Right cardiac atrium (tissue), 5 donors: ENCODE measurements around the gene DLX6. TPM values are rescaled to one million over a fixed set of nuclear protein-coding genes. Genes with fewer than 3 reads are reported as not detected.
A peak's percentile ranks its signal among the peaks of the same experiment; 100 is the strongest.

Experiments used
- ATAC-seq, 2 donors: fragments of 200-7000 bp; cut with Tn5 transposase; one replicate each; pipeline versions ENCODE4 v1.8.0 to v1.9.1; 2020; ENCODE audit warnings: moderate library complexity in 2 of 2, mild to moderate bottlenecking in 1 of 2
- DNase-seq, 3 donors: peaks; one replicate each; pipeline ENCODE4 v3.0.0-alpha.2; 2020
- H3K27ac ChIP-seq: one replicate; pipeline ENCODE4 v1.5.1; 2013; ENCODE audit warnings: mild to moderate bottlenecking, low read length, control low read depth, moderate library complexity
- H3K27me3 ChIP-seq: one replicate; pipeline ENCODE4 v1.6.1; 2013; ENCODE audit not compliant: control insufficient read depth, insufficient read depth
- H3K4me1 ChIP-seq: one replicate; pipeline ENCODE4 v1.6.1; 2013; ENCODE audit warnings: low read length; ENCODE audit not compliant: control insufficient read depth, insufficient read depth
- H3K4me3 ChIP-seq: one replicate; pipeline ENCODE4 v1.5.1; 2013; ENCODE audit warnings: low read length, control low read depth
- H3K9me3 ChIP-seq: one replicate; pipeline ENCODE4 v1.6.1; 2013; ENCODE audit warnings: low read length; ENCODE audit not compliant: control insufficient read depth
- WGBS: extraction: QIAGEN DNeasy Blood & Tissue Kit; methylation state at CpG from one replicate; pipeline ENCODE4 v1.1.7; 2013; 5-methylcytosine and 5-hydroxymethylcytosine counted together
- intact Hi-C, 4 donors: fragments of 100-400 bp; cut with DNase I; formaldehyde crosslinking; loops; one replicate each; pipeline versions ENCODE4 v1.11.0 to v1.14.0; 2022 to 2023
- polyA plus RNA-seq: library from polyadenylated mRNA; stranded (reverse); fragments of 200-250 nt; gene quantifications from one replicate; pipeline ENCODE4 v1.2.3, GENCODE V29; 2013
- total RNA-seq, 4 donors: library from RNA; stranded (reverse); fragmentation: NEBNext Ultra II Directional; extraction: Animal tissue kit (Norgen Biotek cat#: 25700); gene quantifications; one replicate each; pipeline ENCODE4 v1.2.1, GENCODE V29; 2021
- donor health status: healthy with polysubstance abuse.
- donor health status: DM: no; HTN: yes; CAD: no.
- donor health status: DM: no; HTN: no; CAD: no.
- donor health status: DM: no; HTN: yes; CAD: no; lungs with severe emphysema.
- donor health status: DM: yes; HTN: yes; CAD: no.

Gene DLX6
- total and polyA plus RNA-seq, 5 donors = not detected

- ATAC-seq (no peak), DNase-seq (no peak)
- intact Hi-C loops = no loop called here
- H3K27ac ChIP-seq = no peak overlapping the region
- H3K4me1 ChIP-seq = no peaks in the 10 kb centered on the region
- H3K9me3 ChIP-seq = no peaks in the 10 kb centered on the region
- WGBS = 4% methylated on average over 14 of the region's 14 CpGs
- H3K27me3 ChIP-seq = peaks cover 3% of the 10 kb centered on the region
- no peak overlapping the region for H3K4me3 ChIP-seq
These were observed 8.3 kb upstream of the DLX6 start for GRCh38 chr7:96996958-96997511.

- no peaks in the 10 kb centered on the region for H3K9me3 ChIP-seq
- DNase-seq = no peak
- no peak overlapping the region for H3K4me3 ChIP-seq
- ATAC-seq = no peak
- intact Hi-C loops = no loop called here
- H3K27me3 ChIP-seq = peaks cover 3% of the 10 kb centered on the region
- H3K27ac ChIP-seq = no peak overlapping the region
- H3K4me1 ChIP-seq = no peaks in the 10 kb centered on the region
- 5% methylated on average over 23 of the region's 23 CpGs for WGBS
These were observed 7.8 kb upstream of the DLX6 start for GRCh38 chr7:96997512-96998032.

DNA sequence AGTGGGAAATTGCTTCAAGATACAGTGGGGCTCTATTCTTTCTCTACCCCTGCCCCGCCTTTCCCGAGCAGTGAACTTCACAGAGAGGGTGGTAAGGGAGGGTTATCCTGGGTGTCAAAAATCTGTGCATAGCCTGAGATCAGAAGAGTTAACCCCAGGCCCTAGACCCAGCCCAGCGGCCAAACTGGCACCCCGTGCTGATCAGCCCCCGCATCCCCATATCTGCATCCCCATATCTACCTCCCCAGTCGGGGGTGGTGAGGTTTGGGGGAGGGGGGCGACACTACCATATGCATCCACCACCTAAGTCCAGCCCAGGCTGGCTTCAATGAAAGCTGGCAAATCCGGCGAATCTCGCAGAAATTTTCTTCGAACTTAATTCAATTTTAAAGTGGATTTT, 7.0 kb upstream of the DLX6 start:
- ATAC-seq (no peak), DNase-seq (no peak)
- H3K9me3 ChIP-seq = no peaks in the 10 kb centered on the region
- 3% methylated on average over 11 of the region's 11 CpGs for WGBS
- intact Hi-C loops = no loop called here
- H3K4me1 ChIP-seq = no peaks in the 10 kb centered on the region
- H3K4me3 ChIP-seq = no peak overlapping the region
- no peak overlapping the region for H3K27ac ChIP-seq
- peaks cover 3% of the 10 kb centered on the region for H3K27me3 ChIP-seq

GRCh38 chr7:96998744-96999143, 6.6 kb upstream of the DLX6 start:
- Histone ChIP-seq H3K4me1 (no peaks in the 10 kb centered on the region), H3K9me3 (no peaks in the 10 kb centered on the region), H3K4me3 (no peak overlapping the region), H3K27me3 (peaks cover 3% of the 10 kb centered on the region), H3K27ac (no peak overlapping the region)
- no peak for DNase-seq
- intact Hi-C loops = no loop called here
- ATAC-seq = no peak
- WGBS = 5% methylated on average over 14 of the region's 14 CpGs

DNA sequence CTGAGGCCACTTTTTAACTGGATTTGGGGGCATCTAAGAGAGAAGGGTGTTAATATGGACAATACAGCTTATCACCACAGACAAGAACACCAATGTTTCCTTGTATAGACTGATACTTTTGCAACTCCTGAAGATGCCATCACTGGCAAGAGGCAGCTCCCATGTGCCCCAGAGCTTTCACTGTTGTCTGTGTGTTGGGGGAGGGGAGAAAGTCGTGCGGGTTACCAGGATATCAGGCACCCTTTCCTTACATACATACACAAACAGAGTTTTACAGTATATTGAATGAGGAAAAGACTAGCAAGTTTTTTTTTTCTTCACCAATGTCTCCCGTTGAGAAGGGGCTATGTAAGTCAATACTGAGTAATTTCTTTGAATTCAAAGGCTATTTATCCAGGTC, 4.1 kb upstream of the DLX6 start:
- ATAC-seq (no peak), DNase-seq (no peak)
- Histone ChIP-seq H3K27me3 (peaks cover 3% of the 10 kb centered on the region), H3K4me1 (no peaks in the 10 kb centered on the region), H3K27ac (no peak overlapping the region), H3K9me3 (no peaks in the 10 kb centered on the region), H3K4me3 (no peak overlapping the region)
- intact Hi-C loops = no loop called here
- WGBS = 21% methylated on average over 3 of the region's 3 CpGs

DNA sequence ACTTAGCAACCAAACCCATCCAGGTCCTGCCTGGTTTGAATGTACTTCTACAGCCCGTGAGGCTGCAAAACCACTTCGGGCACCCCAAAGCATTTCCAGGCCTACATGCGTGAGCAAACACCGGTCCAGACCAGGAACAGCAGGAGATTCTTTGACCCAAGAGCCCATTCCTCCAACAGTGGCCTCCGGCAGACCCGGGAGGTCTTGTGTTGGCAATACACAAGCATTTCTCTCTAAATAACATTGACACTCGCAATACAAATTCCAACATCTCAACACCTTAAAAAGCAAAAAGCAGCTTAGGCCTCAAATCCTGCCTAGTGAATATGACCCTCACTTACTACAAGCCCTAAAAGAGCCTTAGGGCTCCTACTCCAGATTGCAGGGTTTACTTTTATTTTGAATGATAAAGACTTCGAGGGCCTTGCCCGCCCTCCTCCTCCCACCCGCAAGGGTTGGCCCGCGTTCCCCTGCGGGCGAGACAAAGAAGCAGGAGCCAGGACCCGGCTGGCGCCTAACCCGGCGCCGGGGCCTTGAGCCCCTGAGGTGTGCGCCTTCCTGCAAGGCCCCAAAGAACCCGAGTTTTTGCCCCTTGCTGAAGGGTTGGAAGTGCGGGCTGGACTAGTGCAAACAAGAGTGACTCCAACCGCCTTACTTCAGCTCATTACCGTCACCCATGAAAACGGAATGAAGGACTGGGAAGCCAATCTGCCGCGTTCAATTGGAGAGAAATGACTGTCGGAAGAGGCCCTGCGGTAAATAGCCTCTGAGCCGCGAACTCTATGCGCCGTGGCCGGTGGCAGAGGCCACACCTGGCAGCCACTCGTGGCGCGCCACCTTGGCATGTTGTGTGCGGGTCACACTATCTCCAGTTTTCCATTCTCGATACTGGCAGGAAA, 3.4 kb upstream of the DLX6 start:
- ATAC-seq = no peak
- no peak overlapping the region for H3K4me3 ChIP-seq
- no peaks in the 10 kb centered on the region for H3K9me3 ChIP-seq
- no peak for DNase-seq
- 25% methylated on average over 39 of the region's 39 CpGs for WGBS
- intact Hi-C loops = no loop called here
- no peak overlapping the region for H3K27ac ChIP-seq
- H3K4me1 ChIP-seq = no peaks in the 10 kb centered on the region
- H3K27me3 ChIP-seq = peaks cover 3% of the 10 kb centered on the region

- WGBS = 11% methylated on average over 22 of the region's 22 CpGs
- peaks cover 3% of the 10 kb centered on the region for H3K27me3 ChIP-seq
These were observed 2.6 kb upstream of the DLX6 start for GRCh38 chr7:97002555-97003261.

GRCh38 chr7:97003262-97004246, 1.8 kb upstream of the DLX6 start:
- ATAC-seq (no peak), DNase-seq (peak in 1 of 3 donors; percentile 44)
- intact Hi-C loops = no loop called here
- Histone ChIP-seq H3K27me3 (peaks cover 3% of the 10 kb centered on the region), H3K4me3 (no peak overlapping the region), H3K4me1 (no peaks in the 10 kb centered on the region), H3K27ac (no peak overlapping the region), H3K9me3 (no peaks in the 10 kb centered on the region)
- WGBS = 6% methylated on average over 49 of the region's 49 CpGs

More at GRCh38 chr7:97002555-97003261, 2.6 kb upstream of the DLX6 start:
- intact Hi-C loops = no loop called here
- no peaks in the 10 kb centered on the region for H3K9me3 ChIP-seq
- H3K27ac ChIP-seq = no peak overlapping the region
- ATAC-seq (no peak), DNase-seq (no peak)
- H3K4me3 ChIP-seq = no peak overlapping the region
- no peaks in the 10 kb centered on the region for H3K4me1 ChIP-seq

- intact Hi-C loops = no loop called here
- peaks cover 8% of the 10 kb centered on the region for H3K27me3 ChIP-seq
- no peaks in the 10 kb centered on the region for H3K4me1 ChIP-seq
- no peak for DNase-seq
- no peak for ATAC-seq
- H3K4me3 ChIP-seq = peak overlapping the region; percentile 25
- H3K9me3 ChIP-seq = no peaks in the 10 kb centered on the region
- WGBS = 8% methylated on average over 20 of the region's 20 CpGs
- H3K27ac ChIP-seq = no peak overlapping the region
These were observed 838 bp upstream of the DLX6 start for GRCh38 chr7:97004247-97005182.
